ENCODE measurements around the gene TRABD.
A peak's percentile ranks its signal among the peaks of the same experiment; 100 is the strongest.

DNA sequence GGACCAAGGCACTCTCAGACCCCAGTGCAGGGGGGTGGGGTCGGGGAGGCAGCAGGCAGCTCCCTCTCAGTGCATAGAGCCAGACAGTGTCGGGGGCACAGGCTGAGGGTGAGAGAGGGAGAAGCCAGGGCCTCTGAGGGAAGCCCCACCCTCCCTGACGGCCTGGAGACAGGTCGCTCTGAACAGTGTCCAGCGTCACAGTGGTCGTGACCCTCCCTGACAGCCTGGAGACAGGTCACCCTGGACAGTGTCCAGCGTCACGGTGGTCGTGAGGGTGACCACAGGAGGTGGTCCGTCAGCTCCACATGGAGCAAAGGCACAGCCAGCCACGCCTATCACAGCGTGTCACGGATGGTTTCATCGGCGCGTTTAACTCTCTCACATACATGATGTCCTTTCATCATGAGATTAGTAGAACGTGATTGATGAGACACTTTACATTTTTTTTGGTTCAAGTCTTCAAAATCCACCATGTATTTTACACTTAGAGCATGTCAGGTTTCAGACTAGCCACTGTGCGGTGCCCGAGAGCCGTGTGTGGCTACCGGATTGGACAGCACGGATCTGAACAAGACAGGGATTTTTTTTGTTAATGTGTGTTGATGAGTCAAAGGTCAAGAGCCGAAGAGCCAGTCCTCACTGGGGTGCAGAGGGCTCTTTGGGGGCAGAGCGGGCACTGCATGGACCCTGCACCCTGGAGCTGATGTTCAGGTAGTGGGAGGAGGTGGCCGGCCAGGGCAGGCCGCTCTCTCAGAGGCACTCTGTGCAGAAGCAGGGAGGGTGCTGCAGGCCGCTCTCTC, 39.1 kb upstream of the TRABD start:
- TF ChIP-seq EP300 (IDR thresholded peaks at IDR 0.05) (no peak), POLR2A (IDR thresholded peaks at IDR 0.05) (no peak)
- TF ChIP-seq, protein P1, sequence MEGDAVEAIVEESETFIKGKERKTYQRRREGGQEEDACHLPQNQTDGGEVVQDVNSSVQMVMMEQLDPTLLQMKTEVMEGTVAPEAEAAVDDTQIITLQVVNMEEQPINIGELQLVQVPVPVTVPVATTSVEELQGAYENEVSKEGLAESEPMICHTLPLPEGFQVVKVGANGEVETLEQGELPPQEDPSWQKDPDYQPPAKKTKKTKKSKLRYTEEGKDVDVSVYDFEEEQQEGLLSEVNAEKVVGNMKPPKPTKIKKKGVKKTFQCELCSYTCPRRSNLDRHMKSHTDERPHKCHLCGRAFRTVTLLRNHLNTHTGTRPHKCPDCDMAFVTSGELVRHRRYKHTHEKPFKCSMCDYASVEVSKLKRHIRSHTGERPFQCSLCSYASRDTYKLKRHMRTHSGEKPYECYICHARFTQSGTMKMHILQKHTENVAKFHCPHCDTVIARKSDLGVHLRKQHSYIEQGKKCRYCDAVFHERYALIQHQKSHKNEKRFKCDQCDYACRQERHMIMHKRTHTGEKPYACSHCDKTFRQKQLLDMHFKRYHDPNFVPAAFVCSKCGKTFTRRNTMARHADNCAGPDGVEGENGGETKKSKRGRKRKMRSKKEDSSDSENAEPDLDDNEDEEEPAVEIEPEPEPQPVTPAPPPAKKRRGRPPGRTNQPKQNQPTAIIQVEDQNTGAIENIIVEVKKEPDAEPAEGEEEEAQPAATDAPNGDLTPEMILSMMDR (IDR thresholded peaks at IDR 0.05), result peak; percentile 64 to 88 (median 74)
